Epithelial cell of esophagus (primary cell): ENCODE measurements around the gene MISP.
A peak's percentile ranks its signal among the peaks of the same experiment; 100 is the strongest.

Experiments
- DNase-seq: peaks from one replicate; pipeline ENCODE4 v3.0.0; 2010; ENCODE audit warnings: low read depth
- H3K4me3 ChIP-seq: 2 replicates; pipeline ENCODE4 v1.5.1; 2011; ENCODE audit warnings: mild to moderate bottlenecking, low read length, control low read depth
- CTCF ChIP-seq: IDR thresholded peaks from 2 replicates; pipeline ENCODE4 v1.5.1; 2011; ENCODE audit warnings: low read depth, mild to moderate bottlenecking, low read length, control low read depth, inconsistent platforms; ENCODE audit not compliant: insufficient read depth; ENCODE audit errors: missing control alignments

Gene MISP

GRCh38 chr19:788983-789700 is 38.2 kb downstream of the MISP start:
- no peak overlapping the region for H3K4me3 ChIP-seq
- peak; percentile 42 for DNase-seq

GRCh38 chr19:789701-790060 is 38.8 kb downstream of the MISP start:
- no peak for TF ChIP-seq CTCF
- no peak overlapping the region for H3K4me3 ChIP-seq
- DNase-seq, result no peak

More at GRCh38 chr19:788983-789700, 38.2 kb downstream of the MISP start:
- no peak for TF ChIP-seq CTCF

GRCh38 chr19:791007-791566 is 40.2 kb downstream of the MISP start:
- TF ChIP-seq CTCF, result no peak
- no peak overlapping the region for H3K4me3 ChIP-seq
- no peak for DNase-seq

GRCh38 chr19:791567-792305 is 40.8 kb downstream of the MISP start:
- no peak for DNase-seq
- H3K4me3 ChIP-seq, result no peak overlapping the region
- no peak for TF ChIP-seq CTCF

GRCh38 chr19:792306-792885 is 41.5 kb downstream of the MISP start:
- H3K4me3 ChIP-seq, result no peak overlapping the region
- TF ChIP-seq CTCF, result no peak
- no peak for DNase-seq

- TF ChIP-seq CTCF, result no peak
- no peak overlapping the region for H3K4me3 ChIP-seq
- no peak for DNase-seq
These were observed 42.9 kb downstream of the MISP start for GRCh38 chr19:793806-794205.
